Liver (tissue), 3 donors: ENCODE measurements around the gene PAQR4.

Source experiments
- FOXA1 ChIP-seq: IDR thresholded peaks from 2 replicates; pipeline ENCODE4 v1.6.1; 2016; ENCODE audit warnings: antibody characterized with exemption
- JUND ChIP-seq, 2 donors: IDR thresholded peaks; 2 replicates each; pipeline ENCODE4 v1.6.1; 2016; ENCODE audit warnings: antibody characterized with exemption in 2 of 2
- RAD21 ChIP-seq, 2 donors: IDR thresholded peaks; 2 replicates each; pipeline ENCODE4 v1.6.1; 2016; ENCODE audit warnings: antibody characterized with exemption in 2 of 2, mild to moderate bottlenecking in 2 of 2
- RXRA ChIP-seq, 2 donors: IDR thresholded peaks; 2 replicates each; pipeline ENCODE4 v1.6.1; 2017 to 2018; ENCODE audit warnings: antibody characterized with exemption in 2 of 2, mild to moderate bottlenecking in 1 of 2
- YY1 ChIP-seq: IDR thresholded peaks from 2 replicates; pipeline ENCODE4 v1.6.1; 2016; ENCODE audit warnings: antibody characterized with exemption, mild to moderate bottlenecking
- TF ChIP-seq, protein P1 (sequence below): IDR thresholded peaks from 2 replicates; pipeline ENCODE4 v1.6.1; 2016; ENCODE audit warnings: antibody characterized with exemption
- TF ChIP-seq, protein P2 (sequence below): fragments of 150-350 bp; IDR thresholded peaks from 2 replicates; pipeline ENCODE4 v1.5.1; 2017; ENCODE audit warnings: improper control_type of control experiment, low read depth, low read length; ENCODE audit not compliant: missing input control
- TF ChIP-seq, protein P3 (sequence below): IDR thresholded peaks from 2 replicates; pipeline ENCODE4 v1.6.1; 2016; ENCODE audit warnings: antibody characterized with exemption
- TF ChIP-seq, protein P4 (sequence below): IDR thresholded peaks from 2 replicates; pipeline ENCODE4 v1.6.1; 2016; ENCODE audit warnings: antibody characterized with exemption, mild to moderate bottlenecking
- TF ChIP-seq, protein P5 (sequence below): IDR thresholded peaks from 2 replicates; pipeline ENCODE4 v1.6.1; 2016; ENCODE audit warnings: antibody characterized with exemption
- donor health status: healthy.
- donor health status: healthy.

DNA sequence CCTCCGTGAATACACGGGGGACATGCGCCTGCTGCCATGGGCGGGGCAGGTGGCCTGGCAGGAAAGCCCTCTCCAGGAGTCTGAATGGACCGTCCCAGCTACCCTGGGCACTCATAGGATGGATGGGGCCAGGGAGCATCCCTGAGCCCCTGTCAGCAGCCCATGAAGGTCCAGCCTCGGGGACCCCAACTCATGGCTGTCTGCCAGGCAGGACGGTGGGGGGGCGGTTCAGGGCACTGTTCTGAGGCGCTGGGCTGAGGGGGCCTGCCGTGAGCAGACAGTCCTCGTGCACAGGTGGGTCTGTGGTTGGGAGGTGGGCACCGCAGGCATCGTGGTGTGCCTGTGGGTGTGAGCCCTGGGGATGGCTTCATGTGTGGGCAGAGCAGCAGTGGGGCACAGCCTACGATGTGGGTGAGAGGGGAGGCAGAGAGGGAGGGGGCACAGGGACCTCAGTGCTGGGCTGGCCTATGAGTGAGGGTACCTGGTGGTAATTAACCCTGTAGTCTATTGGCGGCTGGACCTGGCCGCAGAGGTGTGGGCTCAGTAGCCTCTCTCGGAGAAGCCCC, 17.6 kb downstream of the PAQR4 start:
- TF ChIP-seq FOXA1 (no peak), YY1 (no peak), RXRA (IDR thresholded peaks at IDR 0.05) (no peak), RAD21 (IDR thresholded peaks at IDR 0.05) (no peak), JUND (IDR thresholded peaks at IDR 0.05) (no peak)
- TF ChIP-seq, protein P1, sequence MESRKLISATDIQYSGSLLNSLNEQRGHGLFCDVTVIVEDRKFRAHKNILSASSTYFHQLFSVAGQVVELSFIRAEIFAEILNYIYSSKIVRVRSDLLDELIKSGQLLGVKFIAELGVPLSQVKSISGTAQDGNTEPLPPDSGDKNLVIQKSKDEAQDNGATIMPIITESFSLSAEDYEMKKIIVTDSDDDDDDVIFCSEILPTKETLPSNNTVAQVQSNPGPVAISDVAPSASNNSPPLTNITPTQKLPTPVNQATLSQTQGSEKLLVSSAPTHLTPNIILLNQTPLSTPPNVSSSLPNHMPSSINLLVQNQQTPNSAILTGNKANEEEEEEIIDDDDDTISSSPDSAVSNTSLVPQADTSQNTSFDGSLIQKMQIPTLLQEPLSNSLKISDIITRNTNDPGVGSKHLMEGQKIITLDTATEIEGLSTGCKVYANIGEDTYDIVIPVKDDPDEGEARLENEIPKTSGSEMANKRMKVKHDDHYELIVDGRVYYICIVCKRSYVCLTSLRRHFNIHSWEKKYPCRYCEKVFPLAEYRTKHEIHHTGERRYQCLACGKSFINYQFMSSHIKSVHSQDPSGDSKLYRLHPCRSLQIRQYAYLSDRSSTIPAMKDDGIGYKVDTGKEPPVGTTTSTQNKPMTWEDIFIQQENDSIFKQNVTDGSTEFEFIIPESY: no peak
- TF ChIP-seq, protein P2, sequence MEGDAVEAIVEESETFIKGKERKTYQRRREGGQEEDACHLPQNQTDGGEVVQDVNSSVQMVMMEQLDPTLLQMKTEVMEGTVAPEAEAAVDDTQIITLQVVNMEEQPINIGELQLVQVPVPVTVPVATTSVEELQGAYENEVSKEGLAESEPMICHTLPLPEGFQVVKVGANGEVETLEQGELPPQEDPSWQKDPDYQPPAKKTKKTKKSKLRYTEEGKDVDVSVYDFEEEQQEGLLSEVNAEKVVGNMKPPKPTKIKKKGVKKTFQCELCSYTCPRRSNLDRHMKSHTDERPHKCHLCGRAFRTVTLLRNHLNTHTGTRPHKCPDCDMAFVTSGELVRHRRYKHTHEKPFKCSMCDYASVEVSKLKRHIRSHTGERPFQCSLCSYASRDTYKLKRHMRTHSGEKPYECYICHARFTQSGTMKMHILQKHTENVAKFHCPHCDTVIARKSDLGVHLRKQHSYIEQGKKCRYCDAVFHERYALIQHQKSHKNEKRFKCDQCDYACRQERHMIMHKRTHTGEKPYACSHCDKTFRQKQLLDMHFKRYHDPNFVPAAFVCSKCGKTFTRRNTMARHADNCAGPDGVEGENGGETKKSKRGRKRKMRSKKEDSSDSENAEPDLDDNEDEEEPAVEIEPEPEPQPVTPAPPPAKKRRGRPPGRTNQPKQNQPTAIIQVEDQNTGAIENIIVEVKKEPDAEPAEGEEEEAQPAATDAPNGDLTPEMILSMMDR: no peak
- TF ChIP-seq, protein P3, sequence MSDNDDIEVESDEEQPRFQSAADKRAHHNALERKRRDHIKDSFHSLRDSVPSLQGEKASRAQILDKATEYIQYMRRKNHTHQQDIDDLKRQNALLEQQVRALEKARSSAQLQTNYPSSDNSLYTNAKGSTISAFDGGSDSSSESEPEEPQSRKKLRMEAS: no peak
- TF ChIP-seq, protein P4, sequence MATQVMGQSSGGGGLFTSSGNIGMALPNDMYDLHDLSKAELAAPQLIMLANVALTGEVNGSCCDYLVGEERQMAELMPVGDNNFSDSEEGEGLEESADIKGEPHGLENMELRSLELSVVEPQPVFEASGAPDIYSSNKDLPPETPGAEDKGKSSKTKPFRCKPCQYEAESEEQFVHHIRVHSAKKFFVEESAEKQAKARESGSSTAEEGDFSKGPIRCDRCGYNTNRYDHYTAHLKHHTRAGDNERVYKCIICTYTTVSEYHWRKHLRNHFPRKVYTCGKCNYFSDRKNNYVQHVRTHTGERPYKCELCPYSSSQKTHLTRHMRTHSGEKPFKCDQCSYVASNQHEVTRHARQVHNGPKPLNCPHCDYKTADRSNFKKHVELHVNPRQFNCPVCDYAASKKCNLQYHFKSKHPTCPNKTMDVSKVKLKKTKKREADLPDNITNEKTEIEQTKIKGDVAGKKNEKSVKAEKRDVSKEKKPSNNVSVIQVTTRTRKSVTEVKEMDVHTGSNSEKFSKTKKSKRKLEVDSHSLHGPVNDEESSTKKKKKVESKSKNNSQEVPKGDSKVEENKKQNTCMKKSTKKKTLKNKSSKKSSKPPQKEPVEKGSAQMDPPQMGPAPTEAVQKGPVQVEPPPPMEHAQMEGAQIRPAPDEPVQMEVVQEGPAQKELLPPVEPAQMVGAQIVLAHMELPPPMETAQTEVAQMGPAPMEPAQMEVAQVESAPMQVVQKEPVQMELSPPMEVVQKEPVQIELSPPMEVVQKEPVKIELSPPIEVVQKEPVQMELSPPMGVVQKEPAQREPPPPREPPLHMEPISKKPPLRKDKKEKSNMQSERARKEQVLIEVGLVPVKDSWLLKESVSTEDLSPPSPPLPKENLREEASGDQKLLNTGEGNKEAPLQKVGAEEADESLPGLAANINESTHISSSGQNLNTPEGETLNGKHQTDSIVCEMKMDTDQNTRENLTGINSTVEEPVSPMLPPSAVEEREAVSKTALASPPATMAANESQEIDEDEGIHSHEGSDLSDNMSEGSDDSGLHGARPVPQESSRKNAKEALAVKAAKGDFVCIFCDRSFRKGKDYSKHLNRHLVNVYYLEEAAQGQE: no peak
- TF ChIP-seq, protein P5, sequence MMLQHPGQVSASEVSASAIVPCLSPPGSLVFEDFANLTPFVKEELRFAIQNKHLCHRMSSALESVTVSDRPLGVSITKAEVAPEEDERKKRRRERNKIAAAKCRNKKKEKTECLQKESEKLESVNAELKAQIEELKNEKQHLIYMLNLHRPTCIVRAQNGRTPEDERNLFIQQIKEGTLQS: no peak
